Midbrain (tissue), 1 donor: ENCODE measurements around the gene TAS2R5.
"Not testable (repeated sequence)": the region's sequence is repeated elsewhere in the genome, so short reads cannot be mapped to it uniquely, and the experiment has no call there.

ENCODE experiments used
- DNase-seq: peaks from one replicate; lab custom pipeline; 2025; lab: John Stamatoyannopoulos, UW

TAS2R5 gene

GRCh38 chr7:141789917-141790316 lies at the start of gene TAS2R5:
Gene TAS2R5, plus strand, starts transcription at chr7:141790217. Its CDS starts 145 bp downstream, at chr7:141790362.
- DNase-seq: no peak

DNA sequence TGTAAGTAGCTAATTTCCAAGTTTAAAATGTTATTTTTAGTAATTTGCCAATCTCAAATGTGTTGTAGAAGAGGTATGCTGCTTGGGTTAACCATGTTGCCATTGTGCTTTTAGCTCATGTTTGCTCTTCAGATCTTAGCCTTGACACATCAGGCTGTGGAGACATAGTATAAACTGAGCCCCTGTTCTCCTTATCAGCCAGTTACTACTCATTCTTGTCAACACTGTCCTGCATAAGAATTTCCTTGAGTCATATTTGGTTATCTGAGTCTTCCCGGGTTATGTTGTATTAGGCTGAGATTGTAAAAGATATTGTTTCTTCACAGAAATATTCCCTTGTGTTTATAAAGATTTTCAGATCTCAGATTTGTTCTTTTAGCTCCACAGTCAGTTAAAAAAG lies 47.8 kb upstream of the TAS2R5 start:
- DNase-seq: no peak

GRCh38 chr7:141744131-141744530 lies 45.9 kb upstream of the TAS2R5 start:
- DNase-seq: no peak

DNA sequence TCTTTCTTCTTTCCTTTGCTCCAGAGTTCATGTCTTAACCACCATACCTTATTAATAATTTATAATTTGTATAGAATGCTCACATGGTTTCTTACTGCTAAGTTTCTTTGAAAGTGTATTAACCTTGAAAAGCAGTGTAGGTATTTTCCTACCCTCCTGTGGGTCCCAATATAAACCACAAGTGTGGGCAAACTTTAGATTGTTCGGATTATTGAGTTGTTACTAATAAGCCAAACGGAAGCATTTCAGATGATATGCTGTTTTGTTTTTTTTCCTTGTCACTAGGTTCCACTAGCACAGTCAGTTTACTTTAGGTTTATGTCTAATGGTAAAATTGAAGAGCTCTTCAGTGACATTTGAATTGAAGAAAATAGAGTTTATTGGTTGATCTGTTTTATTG lies 41.6 kb upstream of the TAS2R5 start:
- no peak for DNase-seq

GRCh38 chr7:141751904-141752303 lies 38.1 kb upstream of the TAS2R5 start:
- DNase-seq: not testable (repeated sequence)

- DNase-seq: no peak
These were observed 37.4 kb upstream of the TAS2R5 start for GRCh38 chr7:141752634-141753033.

DNA sequence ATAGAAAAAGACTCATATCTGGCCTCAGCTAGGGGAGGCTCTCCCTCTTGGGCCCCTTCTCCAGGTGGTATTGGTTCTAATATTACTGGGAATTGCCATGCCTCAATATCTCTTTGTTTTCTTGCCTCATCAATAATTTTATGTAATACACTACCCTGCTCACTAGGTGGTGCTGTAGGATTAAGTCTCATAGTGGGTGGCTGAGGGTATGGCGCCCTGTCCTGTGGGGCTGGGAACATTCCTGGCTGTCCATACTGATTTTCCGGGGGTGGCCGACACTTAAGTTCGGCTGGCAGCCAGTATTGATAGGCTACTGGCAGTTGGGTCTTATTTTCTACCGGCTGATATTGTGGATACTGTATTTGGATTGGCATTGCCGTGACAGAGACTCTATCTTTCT lies 35.1 kb upstream of the TAS2R5 start:
- DNase-seq: no peak

DNA sequence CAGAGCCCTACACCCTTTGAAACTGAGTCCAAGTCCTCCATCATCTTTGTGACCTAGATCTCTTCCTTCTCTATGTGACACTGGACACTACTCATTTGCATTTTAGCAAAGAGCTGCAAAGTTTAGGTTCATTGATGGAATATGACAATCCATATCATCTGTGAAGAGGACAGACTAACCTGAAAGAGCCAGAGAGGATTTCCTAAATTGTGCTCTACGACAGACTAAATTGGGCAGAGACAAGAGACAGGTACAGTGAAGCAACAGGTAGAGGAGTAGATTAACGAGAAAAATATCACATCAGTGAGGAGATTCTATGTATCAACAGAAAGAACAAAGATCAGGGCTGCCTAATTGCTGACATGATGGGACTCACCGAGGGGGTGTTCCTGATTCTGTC lies 26.2 kb upstream of the TAS2R5 start, which contains the start of gene TAS2R3:
Gene TAS2R3, plus strand, starts transcription at position 301 of the 400 bp plus-strand sequence. Its CDS starts 62 bp downstream, at position 363.
- no peak for DNase-seq

GRCh38 chr7:141770083-141770583 lies 19.9 kb upstream of the TAS2R5 start:
- not testable (repeated sequence) for DNase-seq

DNA sequence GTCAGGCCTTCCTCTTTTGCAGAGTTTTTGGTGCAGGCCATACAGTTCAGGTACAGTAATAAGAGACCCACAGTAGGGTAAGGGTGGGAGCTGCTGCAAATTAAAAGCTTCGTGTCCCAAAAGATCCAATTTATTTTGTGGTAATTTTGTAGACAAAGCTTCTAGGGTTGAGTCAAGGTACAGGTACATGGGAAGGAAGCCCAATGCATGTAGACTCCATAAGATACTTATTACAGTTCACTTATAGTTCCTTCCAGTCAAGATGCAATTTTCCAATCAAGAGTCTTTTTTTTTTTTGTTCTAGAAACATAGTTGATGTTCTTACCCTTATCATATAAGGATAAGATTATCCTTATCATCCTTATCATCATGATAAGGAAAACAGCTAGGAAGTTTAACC lies 13.6 kb upstream of the TAS2R5 start, which contains the start of gene TAS2R4:
Gene TAS2R4, plus strand, starts transcription at position 301 of the 400 bp plus-strand sequence. CDS start 1,815 bp downstream, outside the sequence.
- DNase-seq: no peak

DNA sequence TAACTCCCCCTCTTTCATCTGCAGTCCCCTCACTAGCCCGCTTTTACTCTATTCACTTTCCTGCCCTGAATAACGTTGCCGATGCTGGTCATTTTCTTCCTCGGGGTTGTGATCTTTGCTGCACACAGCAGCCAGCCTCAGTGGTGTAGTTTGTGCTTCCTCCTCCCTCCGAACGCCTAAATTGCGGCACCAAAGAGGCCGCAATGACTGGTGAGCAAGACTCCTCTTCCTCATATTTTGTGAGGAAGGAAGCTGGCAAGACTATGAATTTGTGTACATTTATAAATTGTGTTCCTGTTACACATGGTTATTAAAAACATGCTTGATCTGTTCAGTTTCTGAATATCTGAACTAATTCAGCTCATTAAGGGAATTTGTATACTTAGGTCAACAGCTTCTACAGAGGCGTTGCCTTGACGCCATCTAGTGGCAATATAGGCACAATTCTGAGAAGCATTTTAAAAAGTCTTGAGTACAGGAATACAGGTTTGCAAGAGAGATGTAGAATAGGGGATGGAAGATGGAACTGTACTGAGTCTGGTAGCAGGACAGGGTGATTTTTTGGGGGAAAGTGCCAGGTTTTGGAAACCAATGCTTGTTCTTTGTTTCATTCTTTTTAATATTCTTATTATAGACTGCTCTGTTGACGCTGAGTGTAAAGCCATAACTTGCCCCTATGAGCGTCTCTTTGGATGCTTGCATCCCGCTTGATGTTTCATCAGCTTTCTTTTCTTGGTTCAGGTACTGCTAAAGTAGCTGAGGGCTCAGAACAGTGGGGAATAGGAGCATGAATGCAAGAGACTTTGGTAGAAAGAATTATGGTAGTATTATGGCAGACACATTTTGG lies 4.1 kb upstream of the TAS2R5 start:
- peak; percentile 69 for DNase-seq

- DNase-seq: no peak
These were observed 1.7 kb upstream of the TAS2R5 start for GRCh38 chr7:141788296-141788695.

DNA sequence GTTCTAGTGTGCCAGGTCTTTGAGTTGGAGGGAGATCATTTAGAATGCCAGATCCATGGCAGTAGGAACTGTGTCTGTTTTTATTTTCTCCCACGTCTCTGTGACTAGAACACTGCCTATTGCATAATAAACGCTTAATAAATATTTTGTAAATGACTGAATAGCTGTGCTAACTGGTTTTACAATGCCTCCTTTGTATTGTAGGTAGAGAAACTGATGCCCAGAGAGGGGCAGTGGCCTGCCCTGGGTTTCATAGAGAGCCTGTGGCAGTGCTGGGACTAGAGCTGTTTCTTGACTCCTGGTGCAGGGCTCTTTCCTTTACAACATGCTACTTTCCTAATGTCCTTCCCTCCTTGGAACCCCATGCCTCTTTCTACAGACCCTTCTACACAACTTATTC lies 2.5 kb downstream of the TAS2R5 start:
- peak; percentile 2 for DNase-seq

GRCh38 chr7:141820067-141820466 lies 30.1 kb downstream of the TAS2R5 start:
- DNase-seq: no peak

- not testable (repeated sequence) for DNase-seq
These were observed 32.4 kb downstream of the TAS2R5 start for GRCh38 chr7:141822432-141822831.

- DNase-seq: no peak
These were observed 47.7 kb downstream of the TAS2R5 start for GRCh38 chr7:141837683-141838082.

- no peak for DNase-seq
These were observed 48.6 kb downstream of the TAS2R5 start for GRCh38 chr7:141838581-141838980.

DNA sequence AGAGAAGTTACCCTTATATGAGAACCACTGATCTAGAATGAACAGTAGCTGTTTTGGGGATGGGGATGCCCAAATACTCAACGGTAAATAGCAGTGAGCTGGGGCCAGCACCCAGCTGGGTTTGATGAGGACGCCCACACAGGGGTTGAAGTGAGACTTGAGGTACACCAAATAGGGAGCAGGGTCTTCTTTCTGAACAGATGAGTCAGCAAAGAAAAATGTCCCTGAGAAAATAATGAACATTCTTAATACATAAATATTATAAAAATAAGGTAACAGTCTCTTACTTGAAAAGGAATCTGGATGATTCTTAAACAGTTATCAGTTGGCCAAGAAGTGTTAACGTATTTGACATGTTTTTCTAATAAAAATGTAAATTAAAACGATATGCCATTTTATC lies 49.2 kb downstream of the TAS2R5 start:
- no peak for DNase-seq

GRCh38 chr7:141840708-141841107 lies 50.7 kb downstream of the TAS2R5 start:
- no peak for DNase-seq
